GM12878 (cell line): Measurements from ENCODE around the gene WDR74. TPM values are rescaled to one million over a fixed set of nuclear protein-coding genes. Genes with fewer than 3 reads are reported as not detected.

Experiments used
- BCL11A ChIP-seq: IDR thresholded peaks from 2 replicates; pipeline ENCODE4 v1.6.1; 2011; ENCODE audit warnings: low read depth, low read length
- BCL3 ChIP-seq: IDR thresholded peaks from 2 replicates; pipeline ENCODE4 v1.6.1; 2011; ENCODE audit warnings: borderline replicate concordance, low read depth, mild to moderate bottlenecking, moderate library complexity, low read length; ENCODE audit not compliant: insufficient read depth, poor library complexity, severe bottlenecking
- CEBPZ ChIP-seq: fragments of 150-350 bp; IDR thresholded peaks from 2 replicates; pipeline ENCODE4 v1.6.1; 2016; ENCODE audit warnings: low read depth, low read length
- GABPA ChIP-seq: IDR thresholded peaks from 2 replicates; pipeline ENCODE4 v1.6.1; 2014; ENCODE audit warnings: antibody characterized with exemption, low read depth, mild to moderate bottlenecking, inconsistent platforms
- KLF5 ChIP-seq: fragments of 450-650 bp; IDR thresholded peaks from 2 replicates; pipeline ENCODE4 v1.6.1; 2014; ENCODE audit warnings: mild to moderate bottlenecking; ENCODE audit not compliant: partially characterized antibody
- MYC ChIP-seq: IDR thresholded peaks from 2 replicates; pipeline ENCODE4 v1.6.1; 2011; ENCODE audit warnings: mild to moderate bottlenecking, low read length, moderate library complexity, inconsistent platforms; ENCODE audit not compliant: insufficient read depth, insufficient replicate concordance, insufficient read length, severe bottlenecking
- NR2C1 ChIP-seq: fragments of 450-650 bp; IDR thresholded peaks from 2 replicates; pipeline ENCODE4 v1.6.1; 2017; ENCODE audit warnings: antibody characterized with exemption, mild to moderate bottlenecking, moderate library complexity
- PML ChIP-seq: IDR thresholded peaks from 2 replicates; pipeline ENCODE4 v1.6.1; 2012; ENCODE audit warnings: low read length, inconsistent platforms
- POLR2AphosphoS2 ChIP-seq: IDR thresholded peaks from 2 replicates; pipeline ENCODE4 v1.6.1; 2011; ENCODE audit warnings: low read depth, mild to moderate bottlenecking, low read length, improper control_type of control experiment, moderate library complexity
- POU2F2 ChIP-seq: IDR thresholded peaks from 3 replicates; pipeline ENCODE4 v1.6.1; 2011; ENCODE audit warnings: low read depth, mild to moderate bottlenecking, low read length, borderline replicate concordance
- RBBP5 ChIP-seq: fragments of 200-600 bp; sonication (generic); conservative IDR thresholded peaks from 2 replicates; pipeline ENCODE4 v1.6.1; 2016
- RCOR1 ChIP-seq: conservative IDR thresholded peaks from 2 replicates; pipeline ENCODE4 v1.6.1; 2012; ENCODE audit warnings: low read depth, low read length, improper control_type of control experiment
- SKIL ChIP-seq: fragments of 450-650 bp; IDR thresholded peaks from 2 replicates; pipeline ENCODE4 v1.6.1; 2017; ENCODE audit warnings: mild to moderate bottlenecking, low read depth, inconsistent platforms; ENCODE audit not compliant: poor library complexity, severe bottlenecking
- STAT1 ChIP-seq: fragments of 450-650 bp; conservative IDR thresholded peaks from 2 replicates; pipeline ENCODE4 v1.6.1; 2014; ENCODE audit warnings: antibody characterized with exemption, mild to moderate bottlenecking
- STAT3 ChIP-seq: IDR thresholded peaks from 2 replicates; pipeline ENCODE4 v1.6.1; 2011; ENCODE audit warnings: low read depth, low read length, improper control_type of control experiment
- TAF1 ChIP-seq: IDR thresholded peaks from 2 replicates; pipeline ENCODE4 v1.6.1; 2011; ENCODE audit warnings: mild to moderate bottlenecking, low read depth, low read length, borderline replicate concordance
- USF1 ChIP-seq: IDR thresholded peaks from 2 replicates; pipeline ENCODE4 v1.6.1; 2011; ENCODE audit warnings: borderline replicate concordance, low read depth, mild to moderate bottlenecking, moderate library complexity, mixed read lengths, low read length; ENCODE audit not compliant: insufficient read depth; ENCODE audit errors: extremely low read length
- ZBTB4 ChIP-seq: fragments of 450-650 bp; formaldehyde crosslinking; IDR thresholded peaks from 2 replicates; pipeline ENCODE4 v1.4.0; 2022; ENCODE audit warnings: mild to moderate bottlenecking, moderate library complexity
- polyA plus RNA-seq, 11 experiments: library from polyadenylated mRNA; depleted of rRNA in 4 of 11; unstranded in 6 of 11; stranded (reverse) in 5 of 11; fragments of >200 nt; fragmentation: Nextera tagmentation in 4 of 11; fragmentation: Illumina TruSeq in 1 of 11; extraction: Ambion mirVana in 4 of 11; extraction: Trizol in 1 of 11; gene quantifications; 1 replicate in 1 of 11; 2 replicates in 10 of 11; pipeline versions ENCODE4 v1.2.1 to v1.2.3, GENCODE V29; 2011 to 2016; ENCODE audit warnings: inconsistent platforms in 2 of 11, missing spikeins in 2 of 11, low read depth in 1 of 11
- total RNA-seq, 4 experiments: library from RNA; depleted of rRNA in 3 of 4; stranded (reverse); fragments of >200 nt in 3 of 4; fragmentation: Illumina TruSeq in 1 of 4; extraction: Trizol in 1 of 4; gene quantifications; 2 replicates each; pipeline versions ENCODE4 v1.2.1 to v1.2.3, GENCODE V29; 2013 to 2021

Gene WDR74
- total and polyA plus RNA-seq, 10 of the 15 experiments (the other 5 are each of a cell fraction or from before 2014, with no cell fraction given) = 18.2 to 103 (median 60.7) TPM

GRCh38 chr11:62786318-62787004, 52.9 kb downstream of the WDR74 start (continued):
- TF ChIP-seq POU2F2 (no peak; the same call in 2 of the 3 replicates), PML (no peak), NR2C1 (peak; percentile 39; the same call in 1 of the 2 replicates), BCL11A (no peak), POLR2AphosphoS2 (no peak), BCL3 (no peak), STAT1 (0 out of 2 replicates have a peak, but pooled peaks have one; percentile 17), RCOR1 (no peak), KLF5 (no peak), USF1 (no peak), SKIL (no peak), ZBTB4 (CRISPR knock-in tag) (no peak), MYC (no peak), STAT3 (no peak), TAF1 (peak; percentile 35; the same call in 1 of the 2 replicates), GABPA (no peak), CEBPZ (no peak), RBBP5 (no peak)
